CD4-positive, alpha-beta T cell (primary cell): ENCODE data around the gene C16orf46. TPM values are rescaled to one million over a fixed set of nuclear protein-coding genes. Genes with fewer than 3 reads are reported as not detected.
A peak's percentile ranks its signal among the peaks of the same experiment; 100 is the strongest.

Experiments used
- ATAC-seq: fragments of 200-7000 bp; cut with Tn5 transposase; one replicate; pipeline ENCODE4 v1.10.0; 2022; ENCODE audit warnings: mild to moderate bottlenecking; ENCODE audit not compliant: poor library complexity
- CTCF ChIA-PET: fragments of 350-600 bp; sonication (Branson Sonifier 250); formaldehyde crosslinking; loops from one replicate; lab custom pipeline; 2021; ENCODE audit warnings: antibody characterized with exemption, inconsistent platforms; lab: Charles Lee
- POLR2A ChIA-PET: fragments of 350-600 bp; sonication (Branson Sonifier 250); formaldehyde crosslinking; loops from one replicate; lab custom pipeline; 2021; ENCODE audit warnings: antibody characterized with exemption, inconsistent platforms; lab: Charles Lee
- DNase-seq, 14 experiments: peaks; one replicate each; pipeline ENCODE4 v3.0.0-alpha.2; 2013 to 2020; ENCODE audit warnings: mixed read lengths in 2 of 14
- H3K27ac ChIP-seq, 2 donors: one replicate each; pipeline versions ENCODE4 v1.5.1 to v1.7.0; 2013; ENCODE audit warnings: low read length in 2 of 2, low read depth in 1 of 2, mild to moderate bottlenecking in 1 of 2
- H3K27me3 ChIP-seq, 2 experiments: 1 replicate in 1 of 2; 2 replicates in 1 of 2; pipeline versions ENCODE4 v1.6.1 to v1.7.0; 2013; ENCODE audit warnings: low read length in 2 of 2, control low read depth in 1 of 2, mild to moderate bottlenecking in 1 of 2, moderate library complexity in 1 of 2; ENCODE audit not compliant: insufficient read depth in 2 of 2, control insufficient read depth in 1 of 2
- H3K36me3 ChIP-seq: one replicate; pipeline ENCODE4 v1.6.1; 2013; ENCODE audit warnings: low read length, control low read depth; ENCODE audit not compliant: insufficient read depth
- H3K4me1 ChIP-seq: one replicate; pipeline ENCODE4 v1.6.1; 2013; ENCODE audit warnings: low read length, control low read depth; ENCODE audit not compliant: insufficient read depth
- H3K4me3 ChIP-seq: one replicate; pipeline ENCODE4 v1.5.1; 2013; ENCODE audit warnings: mild to moderate bottlenecking, low read length, moderate library complexity
- H3K9me3 ChIP-seq, 2 experiments: 1 replicate in 1 of 2; 2 replicates in 1 of 2; pipeline versions ENCODE4 v1.6.1 to v1.7.0; 2013; ENCODE audit warnings: low read length in 2 of 2, mild to moderate bottlenecking in 2 of 2, control low read depth in 1 of 2, moderate library complexity in 1 of 2; ENCODE audit not compliant: control insufficient read depth in 1 of 2, insufficient read depth in 1 of 2
- H3K27ac Mint-ChIP-seq: one replicate; pipeline ENCODE4 v1.8.0; 2020; ENCODE audit warnings: mixed read lengths
- H3K27me3 Mint-ChIP-seq: one replicate; pipeline ENCODE4 v1.8.0; 2021; ENCODE audit warnings: mixed read lengths
- H3K36me3 Mint-ChIP-seq: one replicate; pipeline ENCODE4 v1.8.0; 2021; ENCODE audit warnings: low read depth, mixed read lengths
- H3K4me1 Mint-ChIP-seq: one replicate; pipeline ENCODE4 v1.8.0; 2021; ENCODE audit warnings: low read depth, mixed read lengths
- H3K4me3 Mint-ChIP-seq: one replicate; pipeline ENCODE4 v1.8.0; 2020; ENCODE audit warnings: mild to moderate bottlenecking, mixed read lengths
- H3K9me3 Mint-ChIP-seq: one replicate; pipeline ENCODE4 v1.8.0; 2020; ENCODE audit warnings: mixed read lengths
- intact Hi-C, 2 experiments: fragments of 100-400 bp; cut with DNase I in 1 of 2; cut with micrococcal nuclease in 1 of 2; formaldehyde crosslinking; loops; one replicate each; pipeline versions ENCODE4 v1.15.1 to v1.9.0; 2023 to 2025; cut with DNase I, micrococcal nuclease
- total RNA-seq, 174 experiments: library from RNA in 2 of 174; stranded (reverse) in 2 of 174; gene quantifications; one replicate each; pipeline ENCODE4 v1.2.3 and lab custom pipeline; 2021 to 2026
- TF ChIP-seq, protein P1 (sequence below): fragments of 200-600 bp; IDR thresholded peaks from one replicate; pipeline ENCODE4 v1.8.0; 2022; ENCODE audit warnings: antibody characterized with exemption, mild to moderate bottlenecking

Gene C16orf46
- total RNA-seq, 2 experiments from 2014 or later: 0.55 TPM; not detected in 1

DNA sequence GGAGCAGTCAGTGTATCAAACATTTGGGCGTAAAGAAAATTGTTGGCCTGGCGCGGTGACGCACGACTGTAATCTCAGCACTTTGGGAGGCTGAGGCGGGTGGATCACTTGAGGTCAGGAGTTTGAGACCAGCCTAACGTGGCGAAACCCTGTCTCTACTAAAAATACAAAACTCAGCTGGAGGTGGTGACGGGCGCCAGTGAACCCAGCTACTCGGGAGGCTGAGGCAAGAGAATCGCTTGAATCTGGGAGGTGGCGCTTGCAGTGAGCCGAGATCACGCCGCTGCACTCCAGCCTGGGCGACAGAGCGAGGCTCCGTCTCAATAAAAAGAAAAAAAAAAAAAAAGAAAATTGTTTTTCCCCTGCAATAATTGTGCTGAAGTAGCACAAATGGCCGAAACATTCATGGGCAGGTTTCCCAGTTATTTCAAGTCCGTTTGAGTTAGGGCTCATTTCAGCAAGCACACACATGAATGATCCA lies 17.8 kb upstream of the C16orf46 start:
- Mint-ChIP-seq H3K27ac (no peak overlapping the region), H3K27me3 (no peaks in the 10 kb centered on the region), H3K9me3 (peaks cover 2% of the 10 kb centered on the region), H3K4me3 (peak overlapping the region; percentile 84), H3K36me3 (no peaks in the 10 kb centered on the region), H3K4me1 (peaks cover 17% of the 10 kb centered on the region)
- ChIA-PET POLR2A (interaction anchor here (1.3 kb wide), 1 partner anchor 88 kb away, joined by 4 read pairs; the partner anchor contains the start of genes CENPN and CMC2), CTCF (interaction anchor here (0.8 kb wide), 1 partner anchor 18 kb away, joined by 3 read pairs; the partner anchor contains the start of gene C16orf46)
- ATAC-seq (no peak), DNase-seq (no peak)
- no peak overlapping the region for H3K4me3 ChIP-seq
- intact Hi-C loops: loop anchor here (5.0 to 10.0 kb wide), 3 partner anchors 58 to 553 kb away; partner anchors contain the start of genes ATMIN (in 1 of the 2), CDYL2 (in 1 of the 2) and DYNLRB2 (in 1 of the 2)
- no peaks in the 10 kb centered on the region for H3K9me3 ChIP-seq
- no peaks in the 10 kb centered on the region for H3K27me3 ChIP-seq
- H3K27ac ChIP-seq: no peak overlapping the region
- H3K36me3 ChIP-seq: no peaks in the 10 kb centered on the region
- peaks cover 17% of the 10 kb centered on the region for H3K4me1 ChIP-seq
- TF ChIP-seq, protein P1, sequence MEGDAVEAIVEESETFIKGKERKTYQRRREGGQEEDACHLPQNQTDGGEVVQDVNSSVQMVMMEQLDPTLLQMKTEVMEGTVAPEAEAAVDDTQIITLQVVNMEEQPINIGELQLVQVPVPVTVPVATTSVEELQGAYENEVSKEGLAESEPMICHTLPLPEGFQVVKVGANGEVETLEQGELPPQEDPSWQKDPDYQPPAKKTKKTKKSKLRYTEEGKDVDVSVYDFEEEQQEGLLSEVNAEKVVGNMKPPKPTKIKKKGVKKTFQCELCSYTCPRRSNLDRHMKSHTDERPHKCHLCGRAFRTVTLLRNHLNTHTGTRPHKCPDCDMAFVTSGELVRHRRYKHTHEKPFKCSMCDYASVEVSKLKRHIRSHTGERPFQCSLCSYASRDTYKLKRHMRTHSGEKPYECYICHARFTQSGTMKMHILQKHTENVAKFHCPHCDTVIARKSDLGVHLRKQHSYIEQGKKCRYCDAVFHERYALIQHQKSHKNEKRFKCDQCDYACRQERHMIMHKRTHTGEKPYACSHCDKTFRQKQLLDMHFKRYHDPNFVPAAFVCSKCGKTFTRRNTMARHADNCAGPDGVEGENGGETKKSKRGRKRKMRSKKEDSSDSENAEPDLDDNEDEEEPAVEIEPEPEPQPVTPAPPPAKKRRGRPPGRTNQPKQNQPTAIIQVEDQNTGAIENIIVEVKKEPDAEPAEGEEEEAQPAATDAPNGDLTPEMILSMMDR: no peak

DNA sequence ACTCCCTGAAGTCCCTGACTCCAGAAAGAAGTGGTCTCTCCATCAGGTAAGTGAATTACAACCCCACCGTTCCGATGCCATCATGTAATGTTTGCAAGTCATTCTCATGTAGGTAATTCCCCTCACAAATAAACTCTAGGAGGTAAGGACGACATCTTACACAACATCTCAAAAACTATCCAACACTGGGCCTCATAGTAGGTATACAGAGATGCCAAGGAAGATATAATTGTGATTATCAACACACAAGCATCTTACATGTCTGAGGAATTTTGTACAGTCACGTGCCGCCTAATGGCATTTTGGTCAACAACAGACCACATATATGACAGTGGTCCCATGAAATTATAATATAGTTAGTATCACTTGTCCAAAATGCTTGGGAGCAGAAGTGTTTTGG lies 11.8 kb upstream of the C16orf46 start:
- Mint-ChIP-seq H3K4me1 (no peaks in the 10 kb centered on the region), H3K9me3 (no peaks in the 10 kb centered on the region), H3K36me3 (peaks cover 4% of the 10 kb centered on the region), H3K27me3 (no peaks in the 10 kb centered on the region), H3K27ac (no peak overlapping the region), H3K4me3 (no peak overlapping the region)
- ATAC-seq: no peak
- intact Hi-C loops: no loop called here
- no peaks in the 10 kb centered on the region for H3K4me1 ChIP-seq
- no peaks in the 10 kb centered on the region for H3K36me3 ChIP-seq
- ChIA-PET CTCF (no interaction called here), POLR2A (no interaction called here)
- H3K4me3 ChIP-seq: no peak overlapping the region
- no peaks in the 10 kb centered on the region for H3K27me3 ChIP-seq
- H3K9me3 ChIP-seq: no peaks in the 10 kb centered on the region
- DNase-seq: no peak
- TF ChIP-seq, protein P1: no peak
- H3K27ac ChIP-seq: no peak overlapping the region

DNA sequence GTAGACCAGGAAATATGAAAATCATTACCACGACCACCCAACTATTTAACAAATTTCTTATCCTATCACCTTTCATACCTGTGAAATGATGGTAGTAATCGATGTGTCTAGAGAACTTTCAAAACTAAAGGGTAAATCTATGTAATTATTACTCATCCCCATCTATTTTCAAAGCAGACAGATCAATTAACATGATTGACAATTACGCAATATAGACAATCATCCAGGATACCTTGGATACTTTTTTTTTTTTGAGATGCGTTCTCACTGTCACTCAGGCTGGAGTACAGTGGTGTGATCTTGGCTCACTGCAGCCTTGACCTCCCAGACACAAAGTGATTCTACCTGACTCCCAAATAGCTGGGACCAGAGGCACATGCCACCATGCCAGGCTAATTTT lies 4.0 kb upstream of the C16orf46 start:
- Histone ChIP-seq H3K9me3 (no peaks in the 10 kb centered on the region), H3K4me1 (peaks cover 12% of the 10 kb centered on the region), H3K4me3 (no peak overlapping the region), H3K27me3 (no peaks in the 10 kb centered on the region), H3K36me3 (no peaks in the 10 kb centered on the region), H3K27ac (no peak overlapping the region)
- DNase-seq: no peak
- no peaks in the 10 kb centered on the region for H3K36me3 Mint-ChIP-seq
- intact Hi-C loops: no loop called here
- no peak overlapping the region for H3K27ac Mint-ChIP-seq
- H3K27me3 Mint-ChIP-seq: no peaks in the 10 kb centered on the region
- POLR2A ChIA-PET: no interaction called here
- TF ChIP-seq, protein P1: no peak
- H3K4me1 Mint-ChIP-seq: no peaks in the 10 kb centered on the region
- H3K4me3 Mint-ChIP-seq: no peak overlapping the region
- no peaks in the 10 kb centered on the region for H3K9me3 Mint-ChIP-seq
- CTCF ChIA-PET: no interaction called here
- ATAC-seq: no peak
